H9 (cell line): ENCODE measurements around the gene MYCBP2. TPM values are rescaled to one million over a fixed set of nuclear protein-coding genes. Genes with fewer than 3 reads are reported as not detected.

Experiments
- DNase-seq: peaks from one replicate; pipeline ENCODE4 v3.0.0-alpha.2; 2017
- H2AFZ ChIP-seq: one replicate; pipeline ENCODE4 v1.6.1; 2013; ENCODE audit warnings: mild to moderate bottlenecking, low read length, control low read depth, moderate library complexity
- H2AK5ac ChIP-seq: 2 replicates; pipeline ENCODE4 v1.6.1; 2013; ENCODE audit warnings: low read length, control low read depth, mixed read lengths; ENCODE audit not compliant: insufficient read length
- H2BK120ac ChIP-seq: one replicate; pipeline ENCODE4 v1.6.1; 2013; ENCODE audit warnings: low read depth, mild to moderate bottlenecking, low read length, control low read depth, inconsistent platforms; ENCODE audit not compliant: poor library complexity, severe bottlenecking
- H2BK12ac ChIP-seq: 2 replicates; pipeline ENCODE4 v1.6.1; 2013; ENCODE audit warnings: low read length, control low read depth, mixed read lengths, low read depth; ENCODE audit not compliant: insufficient read length
- H2BK15ac ChIP-seq: 2 replicates; pipeline ENCODE4 v1.6.1; 2013; ENCODE audit warnings: low read depth, low read length, control low read depth
- H2BK20ac ChIP-seq: one replicate; pipeline ENCODE4 v1.6.1; 2013; ENCODE audit warnings: low read depth, mild to moderate bottlenecking, low read length, control low read depth, inconsistent platforms; ENCODE audit not compliant: poor library complexity, severe bottlenecking
- H2BK5ac ChIP-seq: 2 replicates; pipeline ENCODE4 v1.6.1; 2013; ENCODE audit warnings: low read length, control low read depth, mixed read lengths; ENCODE audit not compliant: insufficient read length
- H3K14ac ChIP-seq: 2 replicates; pipeline ENCODE4 v1.6.1; 2013; ENCODE audit warnings: low read length, control low read depth; ENCODE audit not compliant: insufficient read depth
- H3K18ac ChIP-seq: 2 replicates; pipeline ENCODE4 v1.6.1; 2013; ENCODE audit warnings: low read depth, mild to moderate bottlenecking, mixed read lengths, low read length, control low read depth; ENCODE audit not compliant: insufficient read length
- H3K23ac ChIP-seq: 2 replicates; pipeline ENCODE4 v1.6.1; 2013; ENCODE audit warnings: low read length, control low read depth, mixed read lengths, low read depth; ENCODE audit not compliant: insufficient read length
- H3K23me2 ChIP-seq: 2 replicates; pipeline ENCODE4 v1.6.1; 2013; ENCODE audit warnings: low read depth, mild to moderate bottlenecking, mixed read lengths, low read length, control low read depth; ENCODE audit not compliant: insufficient read length, poor library complexity, severe bottlenecking
- H3K27ac ChIP-seq: 2 replicates; pipeline ENCODE4 v1.5.1; 2013; ENCODE audit warnings: low read length, control low read depth, mixed read lengths, low read depth; ENCODE audit not compliant: insufficient read length
- H3K27me3 ChIP-seq: 2 replicates; pipeline ENCODE4 v1.6.1; 2013; ENCODE audit warnings: low read length, control low read depth, inconsistent platforms; ENCODE audit not compliant: insufficient read depth
- H3K4ac ChIP-seq: 2 replicates; pipeline ENCODE4 v1.6.1; 2013; ENCODE audit warnings: low read depth, mild to moderate bottlenecking, control low read depth, inconsistent platforms, low read length, moderate library complexity
- H3K4me1 ChIP-seq: 2 replicates; pipeline ENCODE4 v1.6.1; 2013; ENCODE audit warnings: low read length, control low read depth, inconsistent platforms; ENCODE audit not compliant: insufficient read depth
- H3K4me2 ChIP-seq: 2 replicates; pipeline ENCODE4 v1.6.1; 2013; ENCODE audit warnings: low read length, control low read depth, mixed read lengths; ENCODE audit not compliant: insufficient read length, insufficient read depth
- H3K56ac ChIP-seq: 2 replicates; pipeline ENCODE4 v1.6.1; 2013; ENCODE audit warnings: low read depth, mild to moderate bottlenecking, mixed read lengths, low read length, control low read depth; ENCODE audit not compliant: insufficient read length
- H3K79me1 ChIP-seq: 2 replicates; pipeline ENCODE4 v1.6.1; 2013; ENCODE audit warnings: low read depth, mild to moderate bottlenecking, moderate library complexity, low read length, control low read depth, inconsistent platforms; ENCODE audit not compliant: insufficient read depth, poor library complexity, severe bottlenecking
- H3K79me2 ChIP-seq: 2 replicates; pipeline ENCODE4 v1.6.1; 2013; ENCODE audit warnings: low read length, control low read depth, inconsistent platforms; ENCODE audit not compliant: insufficient read depth
- H3K9ac ChIP-seq: 2 replicates; pipeline ENCODE4 v1.6.1; 2013; ENCODE audit warnings: low read length, control low read depth, mixed read lengths; ENCODE audit not compliant: insufficient read length; ENCODE audit errors: extremely low read depth
- H3K9me3 ChIP-seq: one replicate; pipeline ENCODE4 v1.6.1; 2013; ENCODE audit warnings: low read depth, low read length, inconsistent platforms; ENCODE audit not compliant: control insufficient read depth
- H3T11ph ChIP-seq: one replicate; pipeline ENCODE4 v1.6.1; 2013; ENCODE audit warnings: mild to moderate bottlenecking, low read length, control low read depth, inconsistent platforms
- H4K20me1 ChIP-seq: one replicate; pipeline ENCODE4 v1.6.1; 2013; ENCODE audit not compliant: control insufficient read depth, insufficient read length, insufficient read depth
- H4K5ac ChIP-seq: 2 replicates; pipeline ENCODE4 v1.6.1; 2013; ENCODE audit warnings: low read depth, mild to moderate bottlenecking, mixed read lengths, low read length, control low read depth; ENCODE audit not compliant: insufficient read length
- H4K8ac ChIP-seq: replicated peaks from 2 replicates; pipeline ENCODE4 v1.6.1; 2013; ENCODE audit warnings: low read length, control low read depth, mixed read lengths, low read depth; ENCODE audit not compliant: insufficient read length
- H4K91ac ChIP-seq: 2 replicates; pipeline ENCODE4 v1.6.1; 2013; ENCODE audit warnings: low read depth, mild to moderate bottlenecking, moderate library complexity, mixed read lengths, low read length, control low read depth; ENCODE audit not compliant: insufficient read length
- H3K27ac Mint-ChIP-seq, 3 experiments: 2 replicates in 2 of 3; 3 replicates in 1 of 3; pipeline ENCODE4 v1.8.0; 2020 to 2021; ENCODE audit warnings: mixed read lengths in 3 of 3, mild to moderate bottlenecking in 1 of 3, moderate library complexity in 1 of 3
- H3K27me3 Mint-ChIP-seq: 2 replicates; pipeline ENCODE4 v1.8.0; 2021; ENCODE audit warnings: low read depth, mild to moderate bottlenecking, moderate library complexity, mixed read lengths
- H3K36me3 Mint-ChIP-seq, 3 experiments: 2 replicates in 2 of 3; 3 replicates in 1 of 3; pipeline ENCODE4 v1.8.0; 2020 to 2021; ENCODE audit warnings: low read depth in 3 of 3, mixed read lengths in 3 of 3; ENCODE audit not compliant: insufficient read depth in 1 of 3
- H3K4me1 Mint-ChIP-seq, 2 experiments: 2 replicates each; pipeline ENCODE4 v1.8.0; 2020; ENCODE audit warnings: mixed read lengths in 2 of 2
- H3K4me3 Mint-ChIP-seq, 2 experiments: 2 replicates in 1 of 2; 3 replicates in 1 of 2; pipeline ENCODE4 v1.8.0; 2020 to 2021; ENCODE audit warnings: mild to moderate bottlenecking in 2 of 2, mixed read lengths in 2 of 2, moderate library complexity in 1 of 2
- H3K9me3 Mint-ChIP-seq, 2 experiments: 2 replicates in 1 of 2; 3 replicates in 1 of 2; pipeline ENCODE4 v1.8.0; 2020; ENCODE audit warnings: mild to moderate bottlenecking in 2 of 2, mixed read lengths in 2 of 2, moderate library complexity in 1 of 2
- WGBS: extraction: QIAGEN DNeasy Blood & Tissue Kit; methylation state at CpG from one replicate; pipeline ENCODE4 v1.1.7; 2013; ENCODE audit warnings: missing lambda C conversion rate, low lambda C conversion rate, mixed read lengths; ENCODE audit not compliant: insufficient read length; ENCODE audit errors: extremely low coverage; 5-methylcytosine and 5-hydroxymethylcytosine counted together
- total RNA-seq: library from RNA; stranded (reverse); gene quantifications from 2 replicates; pipeline ENCODE4 v1.2.1, GENCODE V29; 2021
- TF ChIP-seq, protein P1 (sequence below): fragments of 200-600 bp; sonication (generic); conservative IDR thresholded peaks from 3 replicates; pipeline ENCODE4 v1.8.0; 2021; ENCODE audit warnings: antibody characterized with exemption, mild to moderate bottlenecking

Gene MYCBP2
- total RNA-seq, 1 experiment from 2014 or later, result 32.0 TPM

DNA sequence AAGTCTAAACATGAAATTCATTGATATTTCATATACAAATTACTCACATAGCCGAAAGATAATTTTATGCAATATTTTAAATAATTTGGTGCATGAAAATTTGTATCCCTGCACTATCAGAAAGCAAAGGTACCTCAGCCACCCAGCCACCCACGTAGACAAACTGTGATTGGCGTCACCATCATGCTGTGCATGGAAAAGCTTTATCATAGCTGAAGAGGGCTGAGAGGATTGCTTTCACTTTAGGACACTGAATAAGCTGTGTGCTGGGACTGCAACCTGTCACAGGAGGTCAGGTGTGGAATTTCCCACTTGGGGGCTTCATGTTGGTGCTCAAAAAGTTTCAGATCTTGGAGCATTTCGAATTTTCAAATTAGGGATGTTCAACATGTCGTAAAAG lies 96.3 kb downstream of the MYCBP2 start:
- Mint-ChIP-seq H3K4me3 (no peak overlapping the region), H3K27ac (peak overlapping the region in 1 of 3 experiments; percentile 17; a peak in 1 of 7 replicates), H3K36me3 (no peaks in the 10 kb centered on the region), H3K9me3 (no peaks in the 10 kb centered on the region), H3K4me1 (peaks cover 2 to 3% of the 10 kb centered on the region in 2 experiments; a peak in 3 of 4 replicates), H3K27me3 (no peaks in the 10 kb centered on the region)
- Histone ChIP-seq H4K91ac (no peak overlapping the region), H2BK12ac (no peak overlapping the region), H4K8ac (no peak overlapping the region), H3K27me3 (no peaks in the 10 kb centered on the region), H3K23me2 (no peaks in the 10 kb centered on the region), H2AFZ (no peak overlapping the region), H4K5ac (no peak overlapping the region), H2BK20ac (no peak overlapping the region), H3K79me2 (no peaks in the 10 kb centered on the region), H4K20me1 (no peaks in the 10 kb centered on the region), H3K27ac (no peak overlapping the region), H3K9me3 (no peaks in the 10 kb centered on the region), H3K56ac (no peak overlapping the region), H3K18ac (no peak overlapping the region), H2AK5ac (no peak overlapping the region), H3K14ac (no peak overlapping the region), H3K79me1 (no peaks in the 10 kb centered on the region), H3K4ac (no peak overlapping the region), H2BK5ac (no peak overlapping the region), H3T11ph (no peak overlapping the region), H3K23ac (no peak overlapping the region), H3K9ac (no peak overlapping the region), H2BK120ac (no peak overlapping the region), H3K4me2 (no peak overlapping the region), H3K4me1 (no peaks in the 10 kb centered on the region), H2BK15ac (no peak overlapping the region)
- no CpG with 5 or more reads among the region's 5 CpGs for WGBS
- DNase-seq, result no peak
- TF ChIP-seq, protein P1, sequence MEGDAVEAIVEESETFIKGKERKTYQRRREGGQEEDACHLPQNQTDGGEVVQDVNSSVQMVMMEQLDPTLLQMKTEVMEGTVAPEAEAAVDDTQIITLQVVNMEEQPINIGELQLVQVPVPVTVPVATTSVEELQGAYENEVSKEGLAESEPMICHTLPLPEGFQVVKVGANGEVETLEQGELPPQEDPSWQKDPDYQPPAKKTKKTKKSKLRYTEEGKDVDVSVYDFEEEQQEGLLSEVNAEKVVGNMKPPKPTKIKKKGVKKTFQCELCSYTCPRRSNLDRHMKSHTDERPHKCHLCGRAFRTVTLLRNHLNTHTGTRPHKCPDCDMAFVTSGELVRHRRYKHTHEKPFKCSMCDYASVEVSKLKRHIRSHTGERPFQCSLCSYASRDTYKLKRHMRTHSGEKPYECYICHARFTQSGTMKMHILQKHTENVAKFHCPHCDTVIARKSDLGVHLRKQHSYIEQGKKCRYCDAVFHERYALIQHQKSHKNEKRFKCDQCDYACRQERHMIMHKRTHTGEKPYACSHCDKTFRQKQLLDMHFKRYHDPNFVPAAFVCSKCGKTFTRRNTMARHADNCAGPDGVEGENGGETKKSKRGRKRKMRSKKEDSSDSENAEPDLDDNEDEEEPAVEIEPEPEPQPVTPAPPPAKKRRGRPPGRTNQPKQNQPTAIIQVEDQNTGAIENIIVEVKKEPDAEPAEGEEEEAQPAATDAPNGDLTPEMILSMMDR, result no peak
